Neural cell (in vitro differentiated cells): ENCODE measurements around the gene LACTBL1. TPM values are rescaled to one million over a fixed set of nuclear protein-coding genes. Genes with fewer than 3 reads are reported as not detected.

ENCODE experiments used
- H2AFZ ChIP-seq: fragments of 200-600, 300-800 bp; sonication (generic), shearing (Covaris generic); 2 replicates; pipeline ENCODE4 v1.6.0; 2014; ENCODE audit warnings: low read depth, mild to moderate bottlenecking, antibody characterized with exemption, low read length, moderate library complexity
- H3F3A ChIP-seq: fragments of 200-600 bp; shearing (Covaris generic); 2 replicates; pipeline ENCODE4 v1.6.1; 2016; ENCODE audit warnings: mild to moderate bottlenecking, moderate library complexity, mixed read lengths, antibody characterized with exemption, low read length; ENCODE audit not compliant: insufficient read depth, poor library complexity, severe bottlenecking
- H3K27ac ChIP-seq: fragments of 200-600, 300-800 bp; sonication (generic), shearing (Covaris generic); 2 replicates; pipeline ENCODE4 v1.5.1; 2014; ENCODE audit warnings: mild to moderate bottlenecking, low read length, moderate library complexity
- H3K27me3 ChIP-seq: fragments of 300-800, 200-600 bp; sonication (generic), shearing (Covaris generic); 2 replicates; pipeline ENCODE4 v1.6.0; 2014; ENCODE audit warnings: mild to moderate bottlenecking, low read depth, low read length, moderate library complexity; ENCODE audit not compliant: insufficient read depth
- H3K36me3 ChIP-seq: fragments of 300-800, 200-600 bp; sonication (generic), shearing (Covaris generic); 2 replicates; pipeline ENCODE4 v1.5.1; 2014; ENCODE audit warnings: mild to moderate bottlenecking, antibody characterized with exemption, low read length, moderate library complexity; ENCODE audit not compliant: insufficient read depth
- H3K4me2 ChIP-seq: fragments of 300-800, 200-600 bp; sonication (generic), shearing (Covaris generic); 2 replicates; pipeline ENCODE4 v1.6.0; 2014; ENCODE audit warnings: mild to moderate bottlenecking, low read length
- H3K4me3 ChIP-seq: fragments of 300-800, 200-600 bp; sonication (generic), shearing (Covaris generic); 2 replicates; pipeline ENCODE4 v1.5.1; 2014; ENCODE audit warnings: mild to moderate bottlenecking, low read length, moderate library complexity
- H3K79me2 ChIP-seq: fragments of 200-600 bp; shearing (Covaris generic); replicated peaks from 2 replicates; pipeline ENCODE4 v1.6.0; 2014; ENCODE audit warnings: mild to moderate bottlenecking, low read length, moderate library complexity; ENCODE audit not compliant: insufficient read depth
- H3K9ac ChIP-seq: fragments of 300-800, 200-600 bp; sonication (generic), shearing (Covaris generic); 2 replicates; pipeline ENCODE4 v1.6.1; 2016; ENCODE audit warnings: mild to moderate bottlenecking, low read length, mixed read lengths
- H3K9me2 ChIP-seq: fragments of 200-600 bp; shearing (Covaris generic); 2 replicates; pipeline ENCODE4 v1.6.1; 2016; ENCODE audit warnings: mild to moderate bottlenecking, low read length, mixed read lengths; ENCODE audit not compliant: insufficient read depth
- H3K9me3 ChIP-seq: fragments of 200-600, 300-800 bp; sonication (generic), shearing (Covaris generic); 2 replicates; pipeline ENCODE4 v1.6.1; 2016; ENCODE audit warnings: mild to moderate bottlenecking, mixed run types, low read length, moderate library complexity, mixed read lengths
- H4K20me1 ChIP-seq: fragments of 200-600 bp; shearing (Covaris generic); 2 replicates; pipeline ENCODE4 v1.6.1; 2016; ENCODE audit warnings: mild to moderate bottlenecking, mixed run types; ENCODE audit not compliant: insufficient read depth
- CTCF ChIP-seq: fragments of 450-650 bp; IDR thresholded peaks from 2 replicates; pipeline ENCODE4 v1.5.1; 2014; ENCODE audit warnings: antibody characterized with exemption, mild to moderate bottlenecking, moderate library complexity; ENCODE audit not compliant: poor library complexity, severe bottlenecking
- EP300 ChIP-seq: fragments of 450-650 bp; conservative IDR thresholded peaks from 2 replicates; pipeline ENCODE4 v1.6.1; 2014; ENCODE audit warnings: antibody characterized with exemption, mild to moderate bottlenecking, moderate library complexity; ENCODE audit not compliant: poor library complexity, severe bottlenecking
- EZH2 ChIP-seq: fragments of 200-600, 300-800 bp; shearing (Covaris generic), sonication (generic); IDR thresholded peaks from 2 replicates; pipeline ENCODE4 v1.6.1; 2014; ENCODE audit warnings: antibody characterized with exemption, low read length, borderline replicate concordance, mild to moderate bottlenecking; ENCODE audit not compliant: insufficient read depth, poor library complexity, severe bottlenecking
- MXI1 ChIP-seq: fragments of 450-650 bp; conservative IDR thresholded peaks from 2 replicates; pipeline ENCODE4 v1.6.1; 2014; ENCODE audit warnings: antibody characterized with exemption, mild to moderate bottlenecking; ENCODE audit not compliant: poor library complexity, severe bottlenecking
- POLR2AphosphoS5 ChIP-seq: IDR thresholded peaks from 2 replicates; pipeline ENCODE4 v1.6.1; 2012
- RAD21 ChIP-seq: fragments of 450-650 bp; conservative IDR thresholded peaks from 2 replicates; pipeline ENCODE4 v1.6.1; 2014; ENCODE audit warnings: antibody characterized with exemption, mild to moderate bottlenecking, moderate library complexity
- REST ChIP-seq: IDR thresholded peaks from 2 replicates; pipeline ENCODE4 v1.6.1; 2012; ENCODE audit warnings: borderline replicate concordance
- SMC3 ChIP-seq: fragments of 450-650 bp; conservative IDR thresholded peaks from 2 replicates; pipeline ENCODE4 v1.6.1; 2014; ENCODE audit warnings: antibody characterized with exemption, mild to moderate bottlenecking, moderate library complexity; ENCODE audit not compliant: poor library complexity
- TAF1 ChIP-seq: IDR thresholded peaks from 2 replicates; pipeline ENCODE4 v1.6.1; 2012; ENCODE audit warnings: low read depth
- polyA plus RNA-seq: library from polyadenylated mRNA; depleted of rRNA; stranded (reverse); fragments of >200 nt; gene quantifications from 2 replicates; pipeline ENCODE4 v1.2.3, GENCODE V29; 2014

The LACTBL1 gene
- polyA plus RNA-seq, 1 donor from 2014 or later, result not detected

GRCh38 chr1:22916471-22916820, 56.2 kb downstream of the LACTBL1 start:
- Histone ChIP-seq H3K9me3 (no peaks in the 10 kb centered on the region), H3K27me3 (no peaks in the 10 kb centered on the region), H3K4me3 (no peak overlapping the region), H4K20me1 (no peaks in the 10 kb centered on the region), H2AFZ (no peak overlapping the region), H3F3A (no peaks in the 10 kb centered on the region), H3K79me2 (no peaks in the 10 kb centered on the region), H3K9ac (no peak overlapping the region), H3K9me2 (no peaks in the 10 kb centered on the region), H3K36me3 (peaks cover 8% of the 10 kb centered on the region), H3K4me2 (no peak overlapping the region), H3K27ac (no peak overlapping the region)
- no peak for TF ChIP-seq MXI1
- no peak for TF ChIP-seq TAF1
- TF ChIP-seq POLR2AphosphoS5, result no peak
- no peak for TF ChIP-seq CTCF
- no peak for TF ChIP-seq RAD21
- TF ChIP-seq EZH2, result no peak
- TF ChIP-seq SMC3, result no peak
- TF ChIP-seq EP300, result no peak
- no peak for TF ChIP-seq REST

GRCh38 chr1:22915816-22916470, 56.7 kb downstream of the LACTBL1 start:
- no peaks in the 10 kb centered on the region for H3K79me2 ChIP-seq
- H3K9me3 ChIP-seq, result no peaks in the 10 kb centered on the region
- no peak overlapping the region for H3K27ac ChIP-seq
- H3K4me2 ChIP-seq, result no peak overlapping the region
- no peaks in the 10 kb centered on the region for H3K27me3 ChIP-seq
- no peak for TF ChIP-seq POLR2AphosphoS5
- TF ChIP-seq TAF1, result no peak
- TF ChIP-seq EP300, result no peak
- no peak for TF ChIP-seq REST
- TF ChIP-seq SMC3, result no peak
- no peak for TF ChIP-seq CTCF
- TF ChIP-seq EZH2, result no peak
- TF ChIP-seq MXI1, result no peak
- no peak for TF ChIP-seq RAD21
- H3K36me3 ChIP-seq, result peaks cover 8% of the 10 kb centered on the region
- H3K9ac ChIP-seq, result no peak overlapping the region
- H3F3A ChIP-seq, result no peaks in the 10 kb centered on the region
- no peak overlapping the region for H2AFZ ChIP-seq
- H3K9me2 ChIP-seq, result no peaks in the 10 kb centered on the region
- no peak overlapping the region for H3K4me3 ChIP-seq
- H4K20me1 ChIP-seq, result no peaks in the 10 kb centered on the region
